IPS-18c (cell line): ENCODE measurements around the gene ENG.
"Not testable (repeated sequence)": the region's sequence is repeated elsewhere in the genome, so short reads cannot be mapped to it uniquely, and the experiment has no call there.

Experiments used
- H3K4me3 ChIP-seq: 2 replicates; pipeline ENCODE4 v1.7.0; 2013; ENCODE audit warnings: low read depth, mild to moderate bottlenecking, low read length, moderate library complexity; ENCODE audit not compliant: insufficient read depth
- H3K9me3 ChIP-seq: one replicate; pipeline ENCODE4 v1.6.1; 2013; ENCODE audit warnings: mild to moderate bottlenecking, low read length, moderate library complexity; ENCODE audit not compliant: control insufficient read depth, insufficient read depth

The ENG gene

DNA sequence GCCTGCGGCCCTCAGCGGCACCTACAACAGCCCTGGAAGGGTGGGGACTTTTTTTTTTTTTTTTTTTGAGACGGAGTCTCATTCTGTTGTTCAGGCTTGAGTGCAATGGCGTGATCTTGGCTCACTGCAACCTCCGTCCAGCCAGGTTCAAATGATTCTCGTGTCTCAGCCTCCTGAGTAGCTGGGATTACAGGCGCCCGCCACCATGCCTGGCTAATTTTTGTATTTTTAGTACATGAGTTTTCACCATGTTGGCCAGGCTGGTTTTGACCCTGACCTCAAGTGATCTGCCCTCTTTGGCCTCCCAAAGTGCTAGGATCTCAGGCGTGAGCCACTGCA, 15.7 kb upstream of the ENG start:
- H3K9me3 ChIP-seq, H3K4me3 ChIP-seq: not testable (repeated sequence)

DNA sequence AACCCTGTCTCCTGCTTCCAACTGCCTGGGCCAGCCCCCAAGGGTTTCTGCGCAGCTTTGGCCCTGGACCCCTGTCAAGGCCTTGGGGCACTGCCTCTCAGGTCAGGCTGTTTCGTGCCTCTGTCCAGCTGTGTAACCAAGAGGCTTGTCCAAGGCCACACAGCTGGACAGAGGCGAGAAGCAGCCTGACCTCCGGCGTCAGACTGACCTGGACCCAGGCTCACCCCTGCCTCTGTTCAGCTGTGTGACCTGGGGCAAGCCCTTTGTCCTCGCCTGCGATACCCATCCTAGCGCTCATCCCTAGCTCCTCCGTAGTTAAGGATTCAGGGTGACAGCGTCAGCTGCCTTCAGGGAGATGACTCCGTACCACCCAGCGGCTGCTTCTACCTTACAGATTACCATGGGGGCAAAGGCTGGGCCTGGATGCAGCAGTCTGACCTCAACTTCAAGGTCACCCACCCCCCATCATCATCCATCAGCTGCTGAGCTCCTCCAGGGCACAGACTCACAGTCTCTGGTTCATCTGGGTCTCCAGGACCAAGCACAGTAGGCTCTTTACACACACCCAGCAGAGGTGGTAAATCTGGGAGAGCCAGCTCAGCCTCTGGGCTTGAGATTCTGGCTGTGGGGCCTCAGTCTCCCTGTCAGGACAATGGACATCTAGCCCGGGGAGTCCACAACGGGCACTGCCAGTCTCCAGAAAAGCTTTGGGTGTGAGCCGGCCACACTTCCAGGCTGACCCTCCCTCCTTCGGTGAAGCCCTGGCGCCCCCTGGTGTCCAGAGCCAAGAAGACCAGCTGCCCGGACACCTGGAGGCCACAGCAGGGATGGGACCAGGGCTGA, 15.1 kb upstream of the ENG start:
- Histone ChIP-seq H3K4me3 (no peak overlapping the region), H3K9me3 (no peaks in the 10 kb centered on the region)

- H3K9me3 ChIP-seq, result no peaks in the 10 kb centered on the region
- H3K4me3 ChIP-seq, result no peak overlapping the region
Measured at GRCh38 chr9:127868278-127868902, 13.9 kb upstream of the ENG start.

GRCh38 chr9:127867356-127868277, 13.2 kb upstream of the ENG start:
- H3K4me3 ChIP-seq, result no peak overlapping the region
- no peaks in the 10 kb centered on the region for H3K9me3 ChIP-seq

DNA sequence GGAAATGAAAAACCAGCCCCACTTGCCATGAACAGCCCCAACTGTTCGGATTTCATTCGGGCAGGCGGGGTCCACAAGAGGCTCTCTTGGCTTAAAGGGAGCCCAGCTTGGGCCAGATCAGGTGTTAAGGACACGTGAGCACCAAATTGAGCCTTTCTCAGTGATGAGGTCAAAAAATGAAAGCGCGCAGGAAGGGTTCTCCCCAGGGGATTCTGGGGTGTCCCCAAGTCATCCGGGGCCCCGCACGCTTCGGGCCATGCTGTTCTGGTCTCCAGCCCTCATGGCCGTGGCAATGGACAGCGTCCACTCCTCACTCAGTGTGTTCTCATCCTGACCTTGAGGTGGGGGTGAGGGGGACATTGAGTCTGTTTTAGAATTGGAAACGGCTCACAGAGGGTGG, 12.1 kb upstream of the ENG start:
- H3K9me3 ChIP-seq, result no peaks in the 10 kb centered on the region
- H3K4me3 ChIP-seq, result no peak overlapping the region

- no peak overlapping the region for H3K4me3 ChIP-seq
- no peaks in the 10 kb centered on the region for H3K9me3 ChIP-seq
Measured at GRCh38 chr9:127865645-127866464, 11.4 kb upstream of the ENG start.

DNA sequence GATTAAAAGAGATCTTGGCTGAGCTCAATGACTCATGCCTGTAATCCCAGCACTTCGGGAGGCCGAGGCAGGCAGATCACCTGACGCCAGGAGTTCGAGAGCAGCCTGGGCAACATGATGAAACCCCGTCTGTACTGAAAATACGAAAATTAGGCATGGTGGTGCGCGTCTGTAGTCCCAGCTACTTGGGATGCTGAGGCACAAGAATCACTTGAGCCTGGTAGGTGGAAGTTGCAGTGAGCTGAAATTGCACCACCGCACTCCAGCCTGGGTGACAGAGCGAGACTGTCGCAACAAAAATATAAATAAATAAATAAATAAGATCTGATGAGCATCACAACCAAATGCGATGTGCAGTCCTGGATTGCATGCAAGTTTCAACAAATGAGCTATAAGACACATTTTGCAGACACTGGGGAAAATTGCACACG, 8.7 kb upstream of the ENG start:
- no peaks in the 10 kb centered on the region for H3K9me3 ChIP-seq
- no peak overlapping the region for H3K4me3 ChIP-seq

- Histone ChIP-seq H3K9me3 (no peaks in the 10 kb centered on the region), H3K4me3 (no peak overlapping the region)
Measured at GRCh38 chr9:127862075-127863011, 7.9 kb upstream of the ENG start.

GRCh38 chr9:127860779-127861178, 6.3 kb upstream of the ENG start:
- no peak overlapping the region for H3K4me3 ChIP-seq
- H3K9me3 ChIP-seq, result no peaks in the 10 kb centered on the region

DNA sequence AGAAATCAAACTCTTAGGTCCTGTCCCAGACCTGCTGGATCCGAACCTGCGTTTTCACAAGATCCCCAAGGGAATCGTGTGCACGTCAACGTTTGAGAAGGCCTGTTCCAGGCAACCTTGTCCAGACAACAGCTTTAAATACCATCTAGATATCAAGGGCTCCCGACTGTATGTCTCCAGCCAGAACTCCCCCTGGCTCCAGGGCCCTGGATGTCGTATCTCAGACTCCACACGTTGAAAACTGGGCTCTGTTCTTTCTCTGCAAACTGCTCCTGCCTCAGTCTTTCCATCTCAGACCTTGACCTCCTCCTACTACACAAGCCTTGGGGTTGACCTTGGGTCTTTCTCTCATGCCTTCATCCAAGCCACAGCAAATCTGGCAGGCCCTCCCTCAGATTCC, 5.8 kb upstream of the ENG start:
- Histone ChIP-seq H3K4me3 (no peak overlapping the region), H3K9me3 (no peaks in the 10 kb centered on the region)

DNA sequence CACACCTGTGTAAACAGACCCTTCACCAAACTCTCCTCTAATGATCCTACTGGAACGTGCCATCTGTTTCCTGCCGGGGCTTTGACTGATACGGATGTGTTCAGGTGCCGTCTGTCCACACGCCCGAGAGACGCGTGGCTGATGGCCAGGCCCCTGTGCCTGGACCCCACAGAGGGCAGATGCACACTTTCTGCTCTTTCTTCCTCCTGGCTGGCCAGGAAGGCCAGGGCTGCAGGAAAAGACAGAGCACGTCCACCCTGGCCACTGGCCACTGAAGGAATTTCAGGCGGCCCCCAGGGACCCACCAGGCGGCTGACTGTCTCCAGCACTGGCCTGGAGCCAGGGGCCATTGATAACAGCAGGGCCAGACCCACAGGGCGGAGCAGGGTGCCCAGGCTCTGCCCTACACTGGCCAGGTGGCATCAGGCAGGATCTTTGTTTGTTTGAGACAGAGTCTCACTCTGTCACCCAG, 3.6 kb upstream of the ENG start:
- H3K4me3 ChIP-seq, result no peak overlapping the region
- H3K9me3 ChIP-seq, result no peaks in the 10 kb centered on the region

GRCh38 chr9:127857278-127857677, 2.8 kb upstream of the ENG start:
- no peak overlapping the region for H3K4me3 ChIP-seq
- no peaks in the 10 kb centered on the region for H3K9me3 ChIP-seq

DNA sequence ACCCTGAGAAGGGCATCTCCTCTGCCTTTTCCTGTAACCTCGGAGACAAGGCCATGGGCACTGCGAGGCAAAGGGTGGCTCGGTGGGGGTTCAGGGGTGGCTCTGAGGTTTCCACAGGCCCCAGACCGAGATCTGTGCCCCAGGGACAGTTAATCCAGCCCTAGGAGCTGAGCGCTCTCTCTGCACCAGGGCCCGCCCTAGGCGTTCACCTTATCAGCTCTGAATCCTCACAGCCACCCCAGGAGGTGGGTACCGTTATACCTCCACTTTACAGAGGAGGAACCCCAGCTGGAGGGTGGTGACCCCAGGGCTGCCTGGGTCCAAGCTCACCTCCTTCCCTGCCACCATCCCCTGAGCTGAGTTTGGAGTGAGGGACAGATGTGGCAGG, 2.3 kb upstream of the ENG start:
- Histone ChIP-seq H3K9me3 (no peaks in the 10 kb centered on the region), H3K4me3 (no peak overlapping the region)

- Histone ChIP-seq H3K4me3 (no peak overlapping the region), H3K9me3 (no peaks in the 10 kb centered on the region)
Measured at GRCh38 chr9:127856094-127856728, 1.8 kb upstream of the ENG start.

GRCh38 chr9:127855522-127855921, 1.1 kb upstream of the ENG start:
- no peaks in the 10 kb centered on the region for H3K9me3 ChIP-seq
- no peak overlapping the region for H3K4me3 ChIP-seq

- H3K4me3 ChIP-seq, result no peak overlapping the region
- no peaks in the 10 kb centered on the region for H3K9me3 ChIP-seq
Measured at GRCh38 chr9:127854960-127855359, 502 bp upstream of the ENG start.
